Activated CD4-positive, alpha-beta memory T cell treated with anti-CD3 and anti-CD28 coated beads, Interleukin-2, amount 10 ng/mL, durations not matched to agents 7 days and 5 days (primary cell): Measurements from ENCODE around the gene CSNK1G1. TPM values are rescaled to one million over a fixed set of nuclear protein-coding genes. Genes with fewer than 3 reads are reported as not detected.
A peak's percentile ranks its signal among the peaks of the same experiment; 100 is the strongest.
"Not testable (repeated sequence)": the region's sequence is repeated elsewhere in the genome, so short reads cannot be mapped to it uniquely, and the experiment has no call there.

Experiments
- CTCF ChIA-PET: fragments of 350-600 bp; sonication (Branson Sonifier 250); formaldehyde crosslinking; loops from one replicate; lab custom pipeline; 2021; ENCODE audit warnings: antibody characterized with exemption, inconsistent platforms; lab: Charles Lee
- POLR2A ChIA-PET: fragments of 350-600 bp; sonication (Branson Sonifier 250); formaldehyde crosslinking; loops from one replicate; lab custom pipeline; 2021; ENCODE audit warnings: antibody characterized with exemption; lab: Charles Lee
- DNase-seq: peaks from one replicate; pipeline ENCODE4 v3.0.0-alpha.2; 2020
- H3K27ac Mint-ChIP-seq: one replicate; pipeline ENCODE4 v1.8.0; 2021; ENCODE audit warnings: mild to moderate bottlenecking, mixed read lengths
- H3K27me3 Mint-ChIP-seq: one replicate; pipeline ENCODE4 v1.8.0; 2021; ENCODE audit warnings: mixed read lengths
- H3K36me3 Mint-ChIP-seq: one replicate; pipeline ENCODE4 v1.8.0; 2021; ENCODE audit warnings: low read depth, mixed read lengths
- H3K4me1 Mint-ChIP-seq: one replicate; pipeline ENCODE4 v1.8.0; 2021; ENCODE audit warnings: mixed read lengths
- H3K4me3 Mint-ChIP-seq: one replicate; pipeline ENCODE4 v1.8.0; 2021; ENCODE audit warnings: mild to moderate bottlenecking, mixed read lengths
- H3K9me3 Mint-ChIP-seq: one replicate; pipeline ENCODE4 v1.8.0; 2021; ENCODE audit warnings: mixed read lengths
- total RNA-seq, 2 experiments: library from RNA; stranded (reverse); gene quantifications; one replicate each; pipeline ENCODE4 v1.2.3, GENCODE V29; 2021

Gene CSNK1G1
- total RNA-seq, 2 experiments from 2014 or later, result 27.9 to 28.2 TPM

DNA sequence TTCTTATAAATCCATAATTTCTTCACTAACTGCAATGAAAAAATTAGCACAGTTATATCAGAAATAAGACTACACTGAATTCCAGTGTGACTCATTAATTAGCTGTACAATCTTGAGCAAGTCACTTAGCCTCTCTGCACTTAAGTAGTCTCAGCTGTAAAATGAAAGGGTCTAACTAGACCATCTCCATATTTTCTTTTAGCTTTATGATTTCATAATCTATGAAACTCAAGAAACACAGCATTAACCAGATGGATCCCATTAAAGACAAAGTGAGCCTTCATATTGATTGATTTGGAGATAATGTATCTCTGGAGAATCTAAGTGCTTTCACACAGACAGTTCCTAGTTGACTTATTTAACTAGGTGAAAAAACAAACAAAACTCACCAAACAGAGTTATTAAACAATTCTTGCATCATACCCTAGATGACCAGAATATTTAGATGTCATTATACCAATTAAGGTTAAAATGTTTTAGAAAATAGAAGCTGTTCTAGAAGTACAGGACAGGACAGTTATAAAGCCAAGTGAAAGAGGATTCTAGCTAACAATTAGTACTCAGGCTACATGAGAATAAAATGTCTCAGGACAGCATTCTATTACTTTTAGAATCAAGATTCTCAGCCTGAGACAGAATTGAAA, 11.2 kb downstream of the CSNK1G1 start:
- Mint-ChIP-seq H3K4me1 (peaks cover 13% of the 10 kb centered on the region), H3K4me3 (no peak overlapping the region), H3K36me3 (peaks cover 34% of the 10 kb centered on the region), H3K27me3 (no peaks in the 10 kb centered on the region), H3K9me3 (no peaks in the 10 kb centered on the region), H3K27ac (no peak overlapping the region)
- DNase-seq, result no peak
- ChIA-PET POLR2A (interaction anchor here (1.0 to 1.3 kb wide), 2 partner anchors 10 to 138 kb away, joined by 3 to 4 read pairs; no protein-coding TSS in a partner anchor), CTCF (interaction anchor here (1.0 to 1.3 kb wide), 2 partner anchors 10 to 18 kb away, joined by 3 read pairs; no protein-coding TSS in a partner anchor)

DNA sequence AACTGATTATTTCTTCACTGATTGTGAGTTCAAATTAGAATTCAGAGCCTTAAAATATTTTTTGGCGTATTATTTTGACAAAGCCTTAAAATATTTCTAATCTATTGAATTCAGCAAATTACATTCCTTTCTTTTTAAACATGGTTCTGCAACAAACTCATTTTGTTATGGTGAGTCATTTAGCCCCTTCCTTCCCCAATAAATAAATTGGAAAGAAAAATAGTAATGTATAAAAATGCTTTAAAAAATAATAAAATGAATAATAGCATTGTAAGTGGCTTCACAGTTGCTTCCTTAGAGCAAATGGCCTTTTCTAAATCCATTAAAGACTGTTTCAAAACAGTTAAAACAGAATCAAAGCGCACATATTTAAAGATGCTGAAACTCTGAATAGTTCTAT, 12.1 kb downstream of the CSNK1G1 start:
- no peak for DNase-seq
- Mint-ChIP-seq H3K27me3 (no peaks in the 10 kb centered on the region), H3K36me3 (peaks cover 35% of the 10 kb centered on the region), H3K9me3 (no peaks in the 10 kb centered on the region), H3K4me3 (no peak overlapping the region), H3K4me1 (peaks cover 13% of the 10 kb centered on the region), H3K27ac (no peak overlapping the region)
- ChIA-PET POLR2A (interaction anchor here (1.3 kb wide), 1 partner anchor 155 kb away, joined by 3 read pairs; no protein-coding TSS in a partner anchor), CTCF (interaction anchor here (0.5 kb wide), 1 partner anchor 920 kb away, joined by 4 read pairs; no protein-coding TSS in a partner anchor)

DNA sequence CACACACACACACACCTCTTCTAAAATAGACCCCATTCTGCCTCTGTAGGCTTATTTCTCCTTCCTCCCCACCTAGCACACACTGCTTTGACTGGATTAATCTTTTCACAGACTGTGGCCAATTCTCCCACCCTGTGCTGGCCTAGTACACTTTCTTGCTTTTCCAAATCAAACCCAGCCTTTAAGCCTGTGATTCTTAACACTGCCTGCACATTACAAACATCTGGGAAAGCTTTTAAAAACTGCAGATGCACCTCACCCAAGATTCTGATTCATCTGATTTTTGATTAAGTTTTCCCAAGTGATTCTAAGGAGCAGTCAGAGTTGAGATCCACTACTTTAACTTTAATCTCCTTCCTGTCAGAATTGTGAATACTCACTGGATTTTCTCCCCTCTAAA, 12.8 kb downstream of the CSNK1G1 start:
- H3K4me3 Mint-ChIP-seq, result no peak overlapping the region
- no peaks in the 10 kb centered on the region for H3K27me3 Mint-ChIP-seq
- H3K9me3 Mint-ChIP-seq, result no peaks in the 10 kb centered on the region
- ChIA-PET CTCF (interaction anchor here (0.5 kb wide), 1 partner anchor 920 kb away, joined by 4 read pairs; no protein-coding TSS in a partner anchor), POLR2A (interaction anchor here (1.3 kb wide), 1 partner anchor 154 kb away, joined by 3 read pairs; no protein-coding TSS in a partner anchor)
- peaks cover 34% of the 10 kb centered on the region for H3K36me3 Mint-ChIP-seq
- no peak overlapping the region for H3K27ac Mint-ChIP-seq
- peaks cover 13% of the 10 kb centered on the region for H3K4me1 Mint-ChIP-seq
- no peak for DNase-seq

DNA sequence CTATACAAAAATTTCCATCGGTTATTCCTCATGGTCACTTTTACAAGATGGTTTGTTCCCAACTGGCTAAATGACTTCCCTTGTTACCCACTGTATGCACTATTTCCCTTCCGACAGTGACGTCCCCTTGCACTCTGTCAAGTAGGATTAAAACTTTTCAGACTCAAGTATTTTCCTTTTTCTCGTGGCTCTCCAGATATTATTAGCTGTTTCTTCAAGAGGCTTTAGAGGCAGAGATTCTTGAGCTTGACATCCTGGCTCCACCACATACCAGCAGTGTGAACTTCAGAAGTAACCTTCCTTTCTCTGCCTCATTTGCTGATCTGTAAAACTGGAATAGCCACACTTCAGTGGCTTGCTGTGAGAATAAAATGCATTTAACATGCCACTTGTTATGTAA, 14.0 kb downstream of the CSNK1G1 start:
- ChIA-PET POLR2A (interaction anchor here (1.2 kb wide), 1 partner anchor 9 kb away, joined by 3 read pairs; no protein-coding TSS in a partner anchor), CTCF (interaction anchor here (1.0 kb wide), 1 partner anchor 8 kb away, joined by 3 read pairs; no protein-coding TSS in a partner anchor)
- H3K27me3 Mint-ChIP-seq, result no peaks in the 10 kb centered on the region
- H3K36me3 Mint-ChIP-seq, result peaks cover 32% of the 10 kb centered on the region
- no peak overlapping the region for H3K4me3 Mint-ChIP-seq
- H3K9me3 Mint-ChIP-seq, result no peaks in the 10 kb centered on the region
- peaks cover 16% of the 10 kb centered on the region for H3K4me1 Mint-ChIP-seq
- H3K27ac Mint-ChIP-seq, result no peak overlapping the region
- DNase-seq, result no peak

DNA sequence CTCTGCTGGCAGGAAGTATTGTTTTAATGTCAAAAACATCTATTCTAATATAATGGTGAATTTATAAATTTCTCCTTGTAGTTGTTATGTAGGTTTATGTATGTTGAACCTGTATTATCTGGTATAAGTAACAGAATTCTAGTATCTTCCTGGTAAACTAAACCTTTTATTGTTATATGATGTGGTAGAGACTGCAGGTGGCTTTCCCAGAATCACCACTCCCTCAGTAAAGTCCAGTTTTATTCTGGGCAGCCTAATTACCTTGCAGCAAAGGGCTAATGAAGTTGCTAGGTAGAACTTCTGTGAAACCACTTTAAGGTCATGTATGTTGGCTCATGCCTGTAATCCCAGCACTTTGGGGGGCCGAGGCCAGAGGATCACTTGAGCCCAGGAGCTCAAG, 15.6 kb downstream of the CSNK1G1 start:
- no peak for DNase-seq
- ChIA-PET POLR2A (no interaction called here), CTCF (no interaction called here)
- H3K9me3 Mint-ChIP-seq, result no peaks in the 10 kb centered on the region
- H3K4me1 Mint-ChIP-seq, result peaks cover 24% of the 10 kb centered on the region
- peaks cover 26% of the 10 kb centered on the region for H3K36me3 Mint-ChIP-seq
- H3K27me3 Mint-ChIP-seq, result no peaks in the 10 kb centered on the region
- H3K27ac Mint-ChIP-seq, result no peak overlapping the region
- H3K4me3 Mint-ChIP-seq, result no peak overlapping the region

DNA sequence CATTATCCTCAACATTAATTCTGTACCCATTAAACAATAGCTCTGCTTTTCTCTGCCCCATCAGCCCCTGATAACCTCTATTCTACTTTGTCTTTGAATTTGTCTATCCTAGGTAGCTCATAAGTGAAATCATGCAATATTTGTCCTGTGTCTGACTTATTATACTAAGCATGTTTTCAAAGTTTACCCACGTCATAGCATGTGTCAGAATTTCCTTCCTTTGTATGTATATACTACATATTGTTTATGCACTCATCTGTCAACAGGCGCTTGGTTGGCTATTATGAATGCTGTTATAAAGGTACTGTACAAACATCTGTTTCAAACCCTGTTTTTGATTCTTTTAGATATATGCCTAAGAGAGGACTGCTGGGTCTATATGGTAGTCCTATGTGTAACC, 18.2 kb downstream of the CSNK1G1 start:
- ChIA-PET CTCF (interaction anchor here (1.7 kb wide), 1 partner anchor 14 kb away, joined by 5 read pairs; no protein-coding TSS in a partner anchor), POLR2A (interaction anchor here (0.9 to 1.8 kb wide), 2 partner anchors 21 to 170 kb away, joined by 3 to 4 read pairs; no protein-coding TSS in a partner anchor)
- no peak overlapping the region for H3K4me3 Mint-ChIP-seq
- no peaks in the 10 kb centered on the region for H3K9me3 Mint-ChIP-seq
- H3K4me1 Mint-ChIP-seq, result peaks cover 30% of the 10 kb centered on the region
- DNase-seq, result no peak
- peaks cover 34% of the 10 kb centered on the region for H3K36me3 Mint-ChIP-seq
- H3K27ac Mint-ChIP-seq, result no peak overlapping the region
- H3K27me3 Mint-ChIP-seq, result no peaks in the 10 kb centered on the region

DNA sequence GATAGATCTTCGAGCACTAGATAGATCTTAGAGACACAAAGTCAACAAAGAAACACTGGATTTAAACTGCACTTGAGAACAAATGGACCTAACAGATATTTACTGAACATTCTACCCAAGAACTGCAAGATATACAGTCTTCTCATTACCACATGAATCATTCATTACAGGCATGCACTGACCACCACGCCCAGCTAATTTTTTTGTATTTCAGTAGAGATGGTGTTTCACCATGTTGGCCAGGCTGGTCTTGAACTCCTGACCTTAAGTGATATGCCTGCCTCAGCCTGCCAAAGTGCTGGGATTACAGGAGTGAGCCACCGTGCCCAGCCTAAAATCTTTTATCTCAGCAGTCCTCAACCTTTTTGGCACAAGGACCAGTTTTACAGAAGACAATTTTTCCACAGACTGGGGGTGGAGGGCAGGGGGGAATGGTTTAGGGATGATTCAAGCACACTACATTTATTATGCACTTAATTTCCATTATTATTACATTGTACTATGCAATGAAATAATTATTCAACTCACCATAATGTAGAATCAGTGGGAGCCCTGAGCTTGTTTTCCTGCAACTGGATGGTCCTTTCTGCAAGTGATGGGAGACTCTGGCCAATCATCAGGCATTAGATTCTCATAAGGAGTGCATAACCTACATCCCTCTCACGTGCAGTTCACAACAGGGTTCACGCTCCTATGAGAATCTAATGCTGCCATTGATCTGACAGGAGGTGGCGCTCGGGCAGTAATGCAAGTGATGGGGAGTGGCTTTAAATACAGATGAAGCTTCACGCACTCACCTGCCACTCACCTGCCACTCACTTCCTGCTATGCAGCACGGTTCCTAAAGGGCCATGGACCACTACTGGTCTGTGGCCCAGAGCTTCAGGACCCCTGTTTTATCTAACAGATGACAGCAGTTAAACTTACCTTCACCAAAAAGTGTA, 21.7 kb downstream of the CSNK1G1 start:
- peak overlapping the region; percentile 55 for H3K27ac Mint-ChIP-seq
- H3K4me1 Mint-ChIP-seq, result peaks cover 30% of the 10 kb centered on the region
- H3K36me3 Mint-ChIP-seq, result peaks cover 18% of the 10 kb centered on the region
- no peaks in the 10 kb centered on the region for H3K9me3 Mint-ChIP-seq
- ChIA-PET CTCF (interaction anchor here (1.1 to 1.6 kb wide), 3 partner anchors 11 to 394 kb away, joined by 3 read pairs; no protein-coding TSS in a partner anchor), POLR2A (interaction anchor here (1.1 to 2.5 kb wide), 2 partner anchors 14 to 46 kb away, joined by 3 to 7 read pairs; no protein-coding TSS in a partner anchor)
- peak; percentile 39 for DNase-seq
- no peaks in the 10 kb centered on the region for H3K27me3 Mint-ChIP-seq
- H3K4me3 Mint-ChIP-seq, result no peak overlapping the region

DNA sequence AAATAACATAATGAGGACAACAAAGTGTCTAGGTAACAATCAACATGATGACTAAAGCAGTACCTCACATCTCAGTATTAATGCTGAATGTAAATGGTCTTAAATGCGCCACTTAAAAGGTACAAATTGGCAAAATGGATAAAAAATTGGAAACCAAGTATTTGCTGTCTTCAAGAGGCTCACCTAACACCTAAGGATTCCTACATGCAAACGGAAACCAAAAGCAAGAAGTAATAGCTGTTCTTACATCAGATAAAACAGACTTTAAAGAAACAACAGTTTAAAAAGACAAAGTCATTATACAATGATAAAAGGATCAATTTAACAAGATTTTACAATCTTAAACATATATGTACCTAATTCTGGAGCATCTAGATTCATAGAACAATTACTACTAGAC, 22.5 kb downstream of the CSNK1G1 start:
- Mint-ChIP-seq H3K4me1 (peaks cover 30% of the 10 kb centered on the region), H3K27ac (peak overlapping the region; percentile 55), H3K27me3 (no peaks in the 10 kb centered on the region), H3K4me3 (no peak overlapping the region), H3K36me3 (peaks cover 14% of the 10 kb centered on the region), H3K9me3 (no peaks in the 10 kb centered on the region)
- ChIA-PET POLR2A (interaction anchor here (2.5 kb wide), 1 partner anchor 47 kb away, joined by 7 read pairs; no protein-coding TSS in a partner anchor), CTCF (interaction anchor here (0.6 to 1.6 kb wide), 2 partner anchors 48 to 315 kb away, joined by 3 read pairs; no protein-coding TSS in a partner anchor)
- DNase-seq, result no peak

DNA sequence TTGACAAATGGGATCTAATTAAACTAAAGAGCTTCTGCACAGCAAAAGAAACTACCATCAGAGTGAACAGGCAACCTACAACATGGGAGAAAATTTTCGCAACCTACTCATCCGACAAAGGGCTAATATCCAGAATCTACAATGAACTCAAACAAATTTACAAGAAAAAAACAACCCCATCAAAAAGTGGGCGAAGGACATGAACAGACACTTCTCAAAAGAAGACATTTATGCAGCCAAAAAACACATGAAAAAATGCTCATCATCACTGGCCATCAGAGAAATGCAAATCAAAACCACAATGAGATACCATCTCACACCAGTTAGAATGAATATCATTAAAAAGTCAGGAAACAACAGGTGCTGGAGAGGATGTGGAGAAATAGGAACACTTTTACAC, 24.3 kb downstream of the CSNK1G1 start:
- H3K9me3 Mint-ChIP-seq, H3K4me3 Mint-ChIP-seq, DNase-seq, H3K27ac Mint-ChIP-seq, H3K27me3 Mint-ChIP-seq, POLR2A ChIA-PET, CTCF ChIA-PET: not testable (repeated sequence)
- peaks cover 26% of the 10 kb centered on the region for H3K4me1 Mint-ChIP-seq
- H3K36me3 Mint-ChIP-seq, result peaks cover 11% of the 10 kb centered on the region

DNA sequence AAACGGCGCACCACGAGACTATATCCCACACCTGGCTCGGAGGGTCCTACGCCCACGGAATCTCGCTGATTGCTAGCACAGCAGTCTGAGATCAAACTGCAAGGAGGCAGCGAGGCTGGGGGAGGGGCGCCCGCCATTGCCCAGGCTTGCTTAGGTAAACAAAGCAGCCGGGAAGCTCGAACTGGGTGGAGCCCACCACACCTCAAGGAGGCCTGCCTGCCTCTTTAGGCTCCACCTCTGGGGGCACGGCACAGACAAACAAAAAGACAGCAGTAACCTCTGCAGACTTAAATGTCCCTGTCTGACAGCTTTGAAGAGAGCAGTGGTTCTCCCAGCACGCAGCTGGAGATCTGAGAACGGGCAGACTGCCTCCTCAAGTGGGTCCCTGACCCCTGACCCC, 29.0 kb downstream of the CSNK1G1 start:
- H3K36me3 Mint-ChIP-seq, H3K4me1 Mint-ChIP-seq, CTCF ChIA-PET, DNase-seq, H3K27ac Mint-ChIP-seq, H3K27me3 Mint-ChIP-seq, POLR2A ChIA-PET, H3K9me3 Mint-ChIP-seq, H3K4me3 Mint-ChIP-seq: not testable (repeated sequence)

DNA sequence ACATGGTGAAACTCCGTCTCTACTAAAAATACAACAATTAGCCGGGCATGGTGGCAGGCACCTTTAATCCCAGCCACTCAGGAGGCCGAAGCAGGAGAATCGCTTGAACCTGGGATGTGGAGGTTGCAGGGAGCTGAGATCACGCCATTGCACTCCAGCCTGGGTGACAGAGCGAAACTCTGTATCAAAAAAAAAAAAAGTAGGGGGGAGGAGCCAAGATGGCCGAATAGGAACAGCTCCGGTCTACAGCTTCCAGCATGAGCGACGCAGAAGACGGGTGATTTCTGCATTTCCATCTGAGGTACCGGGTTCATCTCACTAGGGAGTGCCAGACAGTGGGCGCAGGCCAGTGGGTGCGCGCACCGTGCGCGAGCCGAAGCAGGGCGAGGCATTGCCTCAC, 29.5 kb downstream of the CSNK1G1 start:
- DNase-seq, H3K27me3 Mint-ChIP-seq, H3K36me3 Mint-ChIP-seq, POLR2A ChIA-PET, H3K9me3 Mint-ChIP-seq, H3K4me3 Mint-ChIP-seq, CTCF ChIA-PET, H3K27ac Mint-ChIP-seq, H3K4me1 Mint-ChIP-seq: not testable (repeated sequence)

DNA sequence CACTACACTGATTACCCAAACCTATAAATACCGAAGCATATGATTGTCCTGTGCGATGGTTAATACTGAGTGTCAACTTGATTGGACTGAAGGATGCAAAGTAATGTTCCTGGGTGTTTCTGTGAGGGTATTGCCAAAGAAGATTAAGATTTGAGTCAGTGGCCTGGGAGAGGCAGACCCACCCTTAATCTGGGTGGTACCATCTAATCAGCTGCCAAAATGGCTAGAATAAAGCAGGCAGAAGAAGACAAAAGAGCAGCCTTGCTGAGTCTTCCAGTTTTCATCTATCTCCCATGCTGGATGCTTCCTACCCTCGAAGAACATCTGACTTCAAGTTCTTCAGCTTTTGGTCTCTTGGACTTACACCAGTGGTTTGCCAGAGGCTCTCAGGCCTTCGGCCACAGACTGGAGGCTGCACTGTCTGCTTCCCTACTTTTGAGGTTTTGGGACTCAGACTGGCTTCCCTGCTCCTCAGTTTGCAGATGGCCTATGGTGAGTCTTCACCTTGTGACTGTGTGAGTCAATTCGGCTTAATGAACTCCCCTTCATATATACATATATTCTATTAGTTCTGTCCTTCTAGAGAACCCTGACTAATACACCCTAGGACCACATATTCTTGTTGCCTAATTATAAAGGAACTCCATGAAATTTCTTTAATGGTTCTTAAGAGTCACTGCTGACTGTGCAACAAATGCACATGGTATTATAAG, 31.7 kb downstream of the CSNK1G1 start:
- H3K27me3 Mint-ChIP-seq, result no peaks in the 10 kb centered on the region
- no peak for DNase-seq
- CTCF ChIA-PET, result no interaction called here
- H3K4me3 Mint-ChIP-seq, result no peak overlapping the region
- H3K36me3 Mint-ChIP-seq, result no peaks in the 10 kb centered on the region
- H3K9me3 Mint-ChIP-seq, result no peaks in the 10 kb centered on the region
- H3K27ac Mint-ChIP-seq, result no peak overlapping the region
- no peaks in the 10 kb centered on the region for H3K4me1 Mint-ChIP-seq
- POLR2A ChIA-PET, result no interaction called here
